Suprapubic skin (tissue), 4 donors: ENCODE results near the gene SLC16A9. TPM values are rescaled to one million over a fixed set of nuclear protein-coding genes. Genes with fewer than 3 reads are reported as not detected.

ENCODE experiments used
- DNase-seq, 2 donors: peaks; one replicate each; pipeline ENCODE4 v3.0.0-alpha.2; 2019; ENCODE audit warnings: low spot score in 2 of 2
- H3K27ac ChIP-seq: fragments of 200-600 bp; sonication (generic); one replicate; pipeline ENCODE4 v1.5.1; 2019
- H3K27me3 ChIP-seq: fragments of 200-600 bp; sonication (generic); one replicate; pipeline ENCODE4 v1.5.1; 2019
- H3K36me3 ChIP-seq: fragments of 200-600 bp; sonication (generic); one replicate; pipeline ENCODE4 v1.5.1; 2019
- H3K4me1 ChIP-seq: fragments of 200-600 bp; sonication (generic); one replicate; pipeline ENCODE4 v1.5.1; 2019
- H3K4me3 ChIP-seq: fragments of 200-600 bp; sonication (generic); one replicate; pipeline ENCODE4 v1.5.1; 2019; ENCODE audit warnings: mild to moderate bottlenecking
- H3K9me3 ChIP-seq: fragments of 200-600 bp; sonication (generic); one replicate; pipeline ENCODE4 v1.5.1; 2019
- EP300 ChIP-seq: sonication (generic); formaldehyde crosslinking; IDR thresholded peaks from one replicate; pipeline ENCODE4 v1.6.1; 2017; ENCODE audit warnings: antibody characterized with exemption
- POLR2A ChIP-seq, 2 donors: fragments of 450-650 bp; IDR thresholded peaks; one replicate each; pipeline ENCODE4 v1.6.1; 2017; ENCODE audit warnings: antibody characterized with exemption in 2 of 2, mild to moderate bottlenecking in 2 of 2, moderate library complexity in 2 of 2
- POLR2AphosphoS5 ChIP-seq, 3 donors: sonication (generic); formaldehyde crosslinking; IDR thresholded peaks; one replicate each; pipeline ENCODE4 v1.6.1; 2017; ENCODE audit warnings: antibody characterized with exemption in 3 of 3
- WGBS: methylation state at CpG from one replicate; pipeline ENCODE4 v1.1.5; 2018; 5-methylcytosine and 5-hydroxymethylcytosine counted together
- total RNA-seq, 4 donors: library from RNA; depleted of rRNA; stranded (reverse); fragments of >200 nt; gene quantifications; one replicate each; pipeline ENCODE4 v1.1.0, GENCODE V29; 2016
- TF ChIP-seq, protein P1 (sequence below), 2 donors: fragments of 200-600 bp in 1 of 2; fragments of 450-650 bp in 1 of 2; sonication (generic) in 1 of 2; IDR thresholded peaks; one replicate each; pipeline ENCODE4 v1.5.1; 2016 to 2019; ENCODE audit warnings: antibody characterized with exemption in 2 of 2, mild to moderate bottlenecking in 1 of 2, moderate library complexity in 1 of 2

The SLC16A9 gene
- total RNA-seq, 4 donors from 2014 or later: 0.25 to 0.81 (median 0.64) TPM; not detected in 1

DNA sequence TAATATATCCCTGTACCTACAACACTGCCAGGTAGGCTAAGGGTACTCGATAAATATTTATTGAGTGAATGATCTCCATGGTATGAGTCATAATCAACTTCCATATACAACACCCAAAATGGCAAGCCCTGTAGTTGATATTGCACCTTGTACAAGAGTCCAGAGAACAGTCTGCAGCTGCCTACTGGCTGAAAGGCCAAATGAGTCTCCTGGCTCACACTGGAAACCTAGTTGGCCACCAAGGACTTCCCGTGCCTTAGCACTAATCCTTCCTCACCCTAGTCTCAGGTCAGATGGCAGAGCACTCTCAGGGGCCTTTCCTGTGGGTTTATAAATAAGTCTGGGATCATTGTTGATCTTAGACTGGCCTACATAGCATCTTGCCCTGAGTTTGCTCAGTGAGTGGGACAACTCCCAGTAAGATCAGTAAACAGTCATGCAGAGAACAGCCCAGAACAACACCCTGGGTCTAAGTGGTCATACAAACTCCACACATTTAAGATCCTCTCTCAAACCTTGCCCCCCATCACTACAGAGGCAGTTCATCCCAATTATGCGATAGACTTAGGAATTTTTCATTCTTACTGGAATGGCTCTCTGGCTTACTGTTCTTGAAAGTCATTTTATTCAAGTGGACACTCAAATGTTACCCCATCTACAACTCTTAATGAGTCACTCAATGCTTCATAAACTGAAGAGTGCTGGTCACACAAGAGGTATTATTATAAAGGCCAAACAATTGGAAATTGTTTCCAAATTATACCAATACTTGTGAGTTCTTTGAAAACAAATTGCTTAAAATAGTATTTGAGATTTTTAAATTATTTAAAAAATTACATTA is 14.7 kb upstream of the SLC16A9 start:
- H3K27me3 ChIP-seq: no peaks in the 10 kb centered on the region
- TF ChIP-seq POLR2A (IDR thresholded peaks at IDR 0.05) (no peak), EP300 (no peak), POLR2AphosphoS5 (IDR thresholded peaks at IDR 0.05) (no peak)
- TF ChIP-seq, protein P1, sequence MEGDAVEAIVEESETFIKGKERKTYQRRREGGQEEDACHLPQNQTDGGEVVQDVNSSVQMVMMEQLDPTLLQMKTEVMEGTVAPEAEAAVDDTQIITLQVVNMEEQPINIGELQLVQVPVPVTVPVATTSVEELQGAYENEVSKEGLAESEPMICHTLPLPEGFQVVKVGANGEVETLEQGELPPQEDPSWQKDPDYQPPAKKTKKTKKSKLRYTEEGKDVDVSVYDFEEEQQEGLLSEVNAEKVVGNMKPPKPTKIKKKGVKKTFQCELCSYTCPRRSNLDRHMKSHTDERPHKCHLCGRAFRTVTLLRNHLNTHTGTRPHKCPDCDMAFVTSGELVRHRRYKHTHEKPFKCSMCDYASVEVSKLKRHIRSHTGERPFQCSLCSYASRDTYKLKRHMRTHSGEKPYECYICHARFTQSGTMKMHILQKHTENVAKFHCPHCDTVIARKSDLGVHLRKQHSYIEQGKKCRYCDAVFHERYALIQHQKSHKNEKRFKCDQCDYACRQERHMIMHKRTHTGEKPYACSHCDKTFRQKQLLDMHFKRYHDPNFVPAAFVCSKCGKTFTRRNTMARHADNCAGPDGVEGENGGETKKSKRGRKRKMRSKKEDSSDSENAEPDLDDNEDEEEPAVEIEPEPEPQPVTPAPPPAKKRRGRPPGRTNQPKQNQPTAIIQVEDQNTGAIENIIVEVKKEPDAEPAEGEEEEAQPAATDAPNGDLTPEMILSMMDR (IDR thresholded peaks at IDR 0.05): no peak
- H3K27ac ChIP-seq: no peak overlapping the region
- no peak for DNase-seq
- no peaks in the 10 kb centered on the region for H3K4me1 ChIP-seq
- no peaks in the 10 kb centered on the region for H3K36me3 ChIP-seq
- no peak overlapping the region for H3K4me3 ChIP-seq
- no peaks in the 10 kb centered on the region for H3K9me3 ChIP-seq
- 95% methylated on average over 3 of the region's 3 CpGs for WGBS

DNA sequence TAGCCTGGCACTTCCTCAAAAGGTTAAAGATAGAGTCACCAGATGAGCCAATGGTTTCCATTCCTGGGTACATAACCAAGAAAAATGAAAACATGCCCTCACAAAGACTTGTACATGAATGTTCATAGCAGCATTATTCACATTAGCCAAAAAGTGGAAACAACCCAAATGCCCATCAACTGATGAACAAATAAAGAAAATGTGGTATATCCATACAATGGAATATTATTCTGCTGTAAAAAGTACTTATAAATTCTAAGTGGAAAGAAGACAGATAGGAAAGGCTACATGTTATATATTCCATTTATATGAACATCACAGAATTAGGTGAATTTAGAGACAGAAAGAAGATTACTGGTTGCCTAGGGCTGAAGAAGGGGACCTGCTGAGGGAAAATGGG is 10.7 kb upstream of the SLC16A9 start:
- TF ChIP-seq EP300: no peak
- TF ChIP-seq POLR2AphosphoS5 (IDR thresholded peaks at IDR 0.05): no peak
- TF ChIP-seq POLR2A (IDR thresholded peaks at IDR 0.05): no peak
- TF ChIP-seq, protein P1 (IDR thresholded peaks at IDR 0.05): no peak
- Histone ChIP-seq H3K4me1 (no peaks in the 10 kb centered on the region), H3K9me3 (no peaks in the 10 kb centered on the region), H3K27me3 (no peaks in the 10 kb centered on the region), H3K4me3 (no peak overlapping the region), H3K27ac (no peak overlapping the region), H3K36me3 (no peaks in the 10 kb centered on the region)
- DNase-seq: no peak

DNA sequence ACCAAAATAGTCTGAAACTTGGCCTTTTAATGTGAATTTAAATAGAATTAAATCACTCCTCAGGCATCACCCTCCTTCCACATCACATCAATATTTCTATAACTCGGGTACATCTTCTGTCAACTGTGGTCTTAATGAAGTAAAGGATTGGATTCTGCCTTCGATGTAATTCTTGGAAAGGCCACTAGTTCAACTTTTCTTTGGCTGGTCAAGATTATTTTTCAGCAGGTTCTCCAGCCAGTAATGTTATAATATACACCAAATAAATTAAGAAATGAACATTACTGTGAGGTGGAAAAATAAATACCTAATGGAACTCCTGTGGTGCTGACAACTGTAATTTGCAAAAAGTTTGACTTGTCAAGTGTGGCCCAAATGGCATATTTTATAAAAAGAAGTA is 9.7 kb upstream of the SLC16A9 start:
- no peak overlapping the region for H3K4me3 ChIP-seq
- no peaks in the 10 kb centered on the region for H3K36me3 ChIP-seq
- H3K9me3 ChIP-seq: no peaks in the 10 kb centered on the region
- WGBS: 82% methylated on average over 2 of the region's 2 CpGs
- no peak for TF ChIP-seq POLR2A (IDR thresholded peaks at IDR 0.05)
- no peak for TF ChIP-seq EP300
- no peak for TF ChIP-seq POLR2AphosphoS5 (IDR thresholded peaks at IDR 0.05)
- TF ChIP-seq, protein P1 (IDR thresholded peaks at IDR 0.05): no peak
- no peak overlapping the region for H3K27ac ChIP-seq
- no peak for DNase-seq
- no peaks in the 10 kb centered on the region for H3K4me1 ChIP-seq
- no peaks in the 10 kb centered on the region for H3K27me3 ChIP-seq

DNA sequence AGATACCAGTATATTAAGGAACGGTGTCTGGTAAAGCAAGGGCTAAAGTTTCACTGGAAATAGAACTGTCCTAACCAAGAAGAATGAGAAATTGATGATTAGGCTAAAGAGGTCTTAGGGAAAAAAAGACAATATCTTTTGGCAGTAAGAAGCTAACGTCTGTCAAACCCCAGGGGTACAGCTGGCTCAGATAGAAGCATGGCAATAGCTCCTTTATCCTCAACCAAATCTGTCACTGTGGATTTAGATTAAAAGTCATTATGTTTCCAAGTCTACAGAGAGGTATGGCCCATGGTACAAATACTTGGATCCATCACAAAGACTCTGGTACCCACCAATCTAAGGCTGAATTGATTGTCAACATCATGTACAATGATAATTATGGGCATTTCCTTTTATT is 8.6 kb upstream of the SLC16A9 start:
- no peaks in the 10 kb centered on the region for H3K4me1 ChIP-seq
- WGBS: 82% methylated on average over 2 of the region's 2 CpGs
- H3K36me3 ChIP-seq: no peaks in the 10 kb centered on the region
- DNase-seq: no peak
- H3K9me3 ChIP-seq: no peaks in the 10 kb centered on the region
- no peak overlapping the region for H3K27ac ChIP-seq
- TF ChIP-seq EP300: no peak
- TF ChIP-seq POLR2A (IDR thresholded peaks at IDR 0.05): no peak
- TF ChIP-seq POLR2AphosphoS5 (IDR thresholded peaks at IDR 0.05): no peak
- TF ChIP-seq, protein P1 (IDR thresholded peaks at IDR 0.05): no peak
- no peaks in the 10 kb centered on the region for H3K27me3 ChIP-seq
- no peak overlapping the region for H3K4me3 ChIP-seq

DNA sequence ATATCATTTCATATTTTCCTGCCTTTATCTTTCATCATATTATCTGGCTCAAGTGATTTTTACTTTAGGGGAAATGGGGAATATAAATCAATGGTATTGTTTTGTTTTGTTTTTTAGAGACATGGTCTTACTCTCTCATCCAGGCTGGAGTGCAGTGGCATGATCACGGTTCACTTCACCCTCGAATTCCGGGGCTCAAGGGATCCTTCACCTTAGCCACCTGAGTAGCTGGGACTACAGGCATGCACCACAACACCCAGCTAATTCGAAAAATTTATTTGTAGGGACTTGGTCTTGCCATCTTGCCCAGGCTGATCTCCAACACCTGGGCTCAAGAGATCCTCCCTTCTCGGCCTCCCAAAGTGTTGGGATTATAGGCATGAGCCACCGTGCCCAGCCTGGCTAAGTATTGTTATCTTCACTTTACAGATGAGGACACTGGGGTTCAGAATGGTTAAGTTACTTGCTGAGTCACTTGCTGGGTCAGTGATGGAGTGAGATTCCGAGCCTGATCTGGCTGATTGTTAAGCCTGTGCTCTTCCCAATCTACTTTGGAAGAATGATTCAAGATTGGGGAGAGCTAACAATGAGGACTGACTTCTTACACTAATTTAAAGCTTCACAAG is 3.7 kb upstream of the SLC16A9 start:
- peaks cover 19% of the 10 kb centered on the region for H3K4me1 ChIP-seq
- TF ChIP-seq POLR2AphosphoS5 (IDR thresholded peaks at IDR 0.05) (no peak), POLR2A (IDR thresholded peaks at IDR 0.05) (no peak), EP300 (no peak)
- TF ChIP-seq, protein P1 (IDR thresholded peaks at IDR 0.05): no peak
- H3K9me3 ChIP-seq: no peaks in the 10 kb centered on the region
- H3K4me3 ChIP-seq: no peak overlapping the region
- H3K27ac ChIP-seq: no peak overlapping the region
- H3K27me3 ChIP-seq: peaks cover 13% of the 10 kb centered on the region
- WGBS: 88% methylated on average over 7 of the region's 7 CpGs
- no peaks in the 10 kb centered on the region for H3K36me3 ChIP-seq
- no peak for DNase-seq
